KBM-7 (cell line): ENCODE data around the gene PPP2R3B.
"Not testable (repeated sequence)": the region's sequence is repeated elsewhere in the genome, so short reads cannot be mapped to it uniquely, and the experiment has no call there.

Experiments used
- DNase-seq: peaks from one replicate; pipeline ENCODE4 v3.0.0-alpha.2; 2015
- in situ Hi-C: fragments of 300-500 bp; cut with MboI; formaldehyde crosslinking; loops from 2 replicates; pipeline ENCODE4 v1.14.3; 2020; ENCODE audit warnings: low sequenced_read_pairs, low pct_unique_long_range_greater_than_20kb, mixed read lengths

Gene PPP2R3B

DNA sequence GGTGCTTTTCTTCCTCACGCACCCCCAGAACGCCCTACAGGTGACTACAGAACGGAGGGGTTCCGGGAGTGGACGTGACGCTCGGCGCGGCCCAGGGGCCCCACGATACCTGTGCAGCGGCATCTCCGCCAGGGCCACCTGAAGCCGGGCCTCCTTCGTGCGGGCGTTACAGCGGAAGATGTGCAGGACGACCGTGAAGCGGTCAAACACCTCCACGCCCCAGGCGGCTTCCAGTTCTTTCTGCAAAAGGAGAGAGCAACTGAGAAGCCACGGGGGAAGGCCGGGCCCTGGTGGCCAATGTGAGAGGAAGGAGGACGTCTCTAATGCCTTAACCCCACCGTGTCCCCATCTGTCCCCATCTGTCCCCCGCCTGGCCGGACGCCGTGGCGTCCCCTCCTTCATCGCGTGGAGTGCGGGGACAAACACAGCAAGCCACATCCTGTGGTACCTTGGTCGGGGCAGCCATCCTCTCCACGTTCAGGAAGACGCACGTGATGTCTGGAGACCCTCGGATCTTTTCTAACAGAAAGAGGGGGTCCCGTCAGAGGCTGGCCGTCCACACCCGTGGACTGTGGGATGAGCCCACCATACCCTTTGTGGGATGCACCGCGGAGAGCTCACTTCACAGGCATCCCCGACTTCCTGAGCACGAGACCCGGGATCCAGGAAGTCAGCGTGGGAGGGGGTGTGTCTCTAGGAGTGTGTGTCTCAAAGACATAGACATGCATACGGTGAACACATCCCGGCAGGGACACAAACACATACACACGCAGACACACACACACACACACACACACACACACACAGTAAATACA lies 71.7 kb downstream of the PPP2R3B start:
- in situ Hi-C loops = no loop called here
- no peak for DNase-seq

DNA sequence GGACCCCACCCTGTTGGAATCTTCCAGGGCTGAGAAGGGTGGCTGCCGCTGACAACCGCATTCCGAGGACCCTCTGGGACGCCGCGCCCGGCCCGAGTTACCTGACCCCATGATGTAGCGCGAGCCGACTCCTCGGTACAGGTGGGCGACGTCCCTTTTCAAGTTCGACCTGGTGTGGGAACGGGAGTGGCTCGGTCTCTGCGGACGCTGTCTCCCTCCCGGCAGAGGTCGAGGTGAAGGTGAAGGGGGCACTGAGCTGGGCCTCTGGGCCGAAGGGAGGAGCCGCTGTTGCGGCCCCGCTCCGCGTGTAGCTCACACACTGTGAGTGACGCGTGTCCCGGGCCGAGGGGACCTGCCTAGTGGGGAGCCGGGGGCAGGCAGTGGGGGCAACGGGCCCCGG lies 72.7 kb downstream of the PPP2R3B start:
- DNase-seq = no peak
- in situ Hi-C loops = no loop called here

DNA sequence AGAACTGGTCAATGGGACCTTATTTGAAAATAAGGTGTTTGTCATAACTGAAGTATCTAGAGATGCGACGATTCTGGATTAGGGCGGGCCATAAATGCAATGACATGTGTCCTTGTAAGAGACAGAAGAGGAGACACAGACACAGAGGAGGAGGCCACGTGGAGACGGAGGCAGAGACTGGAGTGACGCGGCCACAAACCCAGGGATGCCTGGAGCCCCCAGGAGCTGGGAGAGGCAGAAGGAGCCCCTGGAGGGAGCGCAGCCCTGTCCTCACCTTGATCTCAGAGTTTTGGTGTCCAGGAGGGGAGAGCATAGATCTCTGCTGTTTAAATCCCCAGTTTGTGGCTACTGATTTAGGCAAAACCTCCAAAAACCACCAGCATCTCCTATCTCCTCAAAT lies 73.2 kb downstream of the PPP2R3B start:
- DNase-seq = no peak
- in situ Hi-C loops = no loop called here

DNA sequence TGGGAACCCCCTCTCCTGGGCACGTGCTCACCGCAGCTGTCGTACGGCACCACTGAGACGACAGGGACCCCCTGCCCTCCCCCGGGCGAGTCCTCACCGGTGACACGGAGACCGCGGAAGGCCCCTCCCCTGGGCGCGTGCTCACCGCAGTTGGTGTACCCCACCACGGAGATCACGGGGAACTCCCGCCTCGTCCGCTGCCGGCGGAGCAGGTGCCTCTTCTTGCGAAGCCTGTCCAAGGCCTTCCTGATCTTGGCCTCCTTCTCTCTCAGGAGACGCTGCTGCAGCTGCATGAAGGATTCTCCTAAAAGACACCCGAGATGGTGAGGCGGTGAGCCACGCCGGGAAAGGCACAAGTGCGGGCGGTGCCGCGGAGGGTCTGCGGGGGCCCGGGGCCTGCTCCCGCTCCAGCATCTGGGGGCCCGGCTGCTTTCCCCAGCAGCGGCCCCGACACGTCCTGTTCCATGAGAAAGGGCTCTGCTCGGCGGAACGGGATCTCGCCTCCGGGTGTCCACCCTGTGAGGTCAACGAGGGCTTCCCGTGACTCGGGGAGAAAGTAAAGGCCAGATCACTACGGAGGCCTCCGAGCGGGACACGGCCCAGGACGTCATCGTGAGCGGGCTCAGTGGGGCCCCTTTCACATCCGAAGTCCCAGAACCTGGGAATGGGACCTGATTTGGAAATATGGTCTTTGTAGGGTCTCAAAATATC lies 73.9 kb downstream of the PPP2R3B start:
- in situ Hi-C loops = no loop called here
- no peak for DNase-seq

DNA sequence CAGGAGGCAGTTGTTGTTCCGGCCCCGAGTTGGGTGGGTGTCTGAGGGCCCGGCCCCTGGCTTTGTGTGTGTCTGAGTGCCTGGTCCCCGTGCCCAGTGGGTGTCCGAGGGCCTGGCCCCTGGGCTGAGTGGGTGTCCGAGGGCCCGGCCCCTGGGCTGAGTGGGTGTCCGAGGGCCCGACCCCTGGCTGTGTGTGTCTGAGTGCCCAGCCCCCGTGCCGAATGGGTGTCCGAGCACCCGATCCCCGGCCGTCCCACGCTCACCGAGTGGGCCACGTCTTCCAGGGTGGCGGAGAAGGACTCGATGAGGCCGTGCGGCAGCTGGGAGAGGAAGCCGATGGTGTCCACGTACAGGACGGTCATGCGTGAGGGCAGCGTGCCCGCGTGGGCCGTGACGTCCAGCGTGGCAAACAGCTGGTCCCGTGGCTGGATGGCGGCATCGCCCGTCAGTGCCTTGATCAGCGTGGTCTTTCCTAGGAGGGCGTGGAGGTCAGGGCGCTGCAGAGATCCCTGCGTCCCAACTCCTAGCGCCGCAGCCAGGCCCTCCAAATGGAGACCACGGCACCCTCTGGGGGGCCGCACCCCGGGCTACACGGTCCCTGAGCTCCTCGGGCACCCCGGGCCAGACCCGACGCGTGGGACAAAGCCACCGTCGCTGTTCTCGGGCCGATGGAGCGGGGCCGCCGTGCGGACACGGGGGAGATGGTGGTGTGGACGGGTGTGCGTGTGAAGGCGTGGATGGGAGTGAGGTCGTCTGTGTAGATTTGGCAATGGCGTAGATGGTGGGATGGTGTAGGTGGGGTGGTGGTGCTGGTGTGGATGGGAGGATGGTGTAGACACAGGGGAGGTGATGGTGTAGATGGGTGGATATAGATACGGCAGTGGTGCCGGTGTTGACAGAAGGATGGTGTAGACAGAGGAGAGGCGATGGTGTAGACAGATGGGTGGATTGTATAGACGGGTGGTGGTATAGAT lies 75.3 kb downstream of the PPP2R3B start:
- no peak for DNase-seq
- in situ Hi-C loops = no loop called here

DNA sequence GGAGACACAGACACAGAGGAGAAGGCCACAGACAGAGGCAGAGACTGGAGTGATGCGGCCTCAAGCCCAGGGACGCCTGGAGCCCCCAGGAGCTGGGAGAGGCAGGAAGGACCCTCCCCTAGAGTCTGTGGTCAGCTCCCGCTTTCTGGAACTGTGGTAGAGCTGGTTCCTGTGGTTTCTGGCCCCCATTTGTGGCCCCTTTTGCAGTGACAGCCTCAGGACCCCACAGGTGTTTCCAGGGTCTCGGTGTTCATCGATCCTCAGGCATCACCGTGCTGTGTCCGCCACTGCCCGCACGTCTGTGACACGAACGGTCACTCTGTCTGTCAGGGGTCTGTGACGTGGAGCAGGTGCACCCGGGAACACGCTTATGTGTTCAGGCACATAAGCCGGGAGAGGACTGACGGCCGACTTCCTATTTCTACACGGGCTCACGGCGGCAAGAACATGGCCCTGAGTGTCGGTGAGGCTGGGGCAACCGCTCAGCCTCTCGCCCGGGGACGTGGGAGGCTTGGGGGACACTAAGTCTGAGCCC lies 76.0 kb downstream of the PPP2R3B start:
- DNase-seq = no peak
- in situ Hi-C loops = no loop called here

DNA sequence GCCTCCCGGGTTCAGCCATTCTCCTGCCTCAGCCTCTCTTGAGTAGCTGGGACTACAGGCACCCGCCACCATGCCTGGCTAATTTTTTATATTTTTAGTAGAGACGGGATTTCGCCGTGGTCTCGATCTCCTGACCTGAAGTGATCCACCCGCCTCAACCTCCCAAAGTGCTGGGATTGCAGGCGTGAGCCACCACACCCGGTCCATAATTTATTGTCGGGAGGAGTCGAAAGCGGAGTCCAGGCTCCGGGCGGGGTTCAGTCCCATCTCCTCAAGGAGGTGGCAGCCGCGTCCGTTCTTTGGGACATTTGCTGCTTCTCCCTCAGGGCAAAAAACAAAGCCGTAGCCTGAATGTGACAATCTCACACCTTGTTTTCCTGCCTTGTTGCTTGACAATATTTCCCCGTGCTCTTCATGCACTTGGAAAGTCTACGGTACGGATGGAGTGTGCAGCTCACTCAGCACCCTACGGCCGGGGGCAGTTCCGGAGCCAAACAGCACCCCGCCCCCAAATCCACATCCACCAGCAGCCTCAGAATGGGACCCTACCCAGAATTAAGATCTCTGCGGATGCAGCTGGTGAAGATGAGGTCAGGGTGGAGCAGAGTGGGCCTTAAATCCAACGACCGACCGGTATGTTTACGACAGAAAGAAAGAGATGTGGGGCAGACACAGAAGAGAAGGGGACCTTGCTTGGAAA lies 77.7 kb downstream of the PPP2R3B start:
- in situ Hi-C loops = no loop called here

DNA sequence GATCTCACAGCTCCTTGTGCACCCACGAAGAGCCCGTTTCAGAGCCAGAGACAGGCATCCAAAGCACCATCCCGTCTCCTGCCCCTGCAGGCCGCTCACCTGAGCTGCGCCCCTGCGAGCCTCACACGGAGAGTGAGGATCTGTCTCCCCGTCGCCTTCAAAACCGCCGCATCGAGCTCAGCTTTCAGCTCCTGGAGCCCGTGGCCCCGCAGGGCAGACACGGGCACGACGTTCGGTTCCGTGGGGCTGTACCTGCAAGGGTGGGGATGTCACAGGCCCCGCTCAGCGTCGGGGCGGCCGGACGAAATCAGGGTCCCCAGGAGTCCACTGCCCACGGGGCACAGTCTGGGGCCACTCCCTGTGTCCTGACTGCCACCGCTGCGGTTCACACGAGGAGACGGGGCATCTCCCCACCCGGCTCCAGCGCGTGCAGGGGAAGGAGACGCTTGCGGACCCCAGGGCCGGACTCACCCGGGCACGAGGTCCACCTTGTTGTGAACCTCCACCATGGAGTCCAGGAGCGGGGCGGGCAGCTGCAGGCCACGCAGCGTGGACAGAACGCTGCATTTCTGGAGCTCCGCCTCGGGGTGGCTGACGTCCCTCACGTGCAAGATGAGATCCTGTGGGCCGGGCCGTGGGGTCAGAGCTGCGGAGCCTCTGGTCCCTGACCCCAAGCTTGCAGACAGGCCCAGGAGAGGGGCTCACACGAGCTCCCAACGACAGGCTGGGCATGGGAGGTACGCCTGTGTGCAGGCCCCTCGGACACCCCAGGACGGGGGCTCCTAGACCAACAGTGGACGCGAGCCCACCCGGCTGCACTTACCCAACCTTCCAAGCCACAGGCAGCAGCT lies 79.2 kb downstream of the PPP2R3B start:
- DNase-seq = peak; percentile 14
- in situ Hi-C loops = no loop called here

More for the DNA sequence above, 77.7 kb downstream of the PPP2R3B start:
- peak; percentile 9 for DNase-seq

DNA sequence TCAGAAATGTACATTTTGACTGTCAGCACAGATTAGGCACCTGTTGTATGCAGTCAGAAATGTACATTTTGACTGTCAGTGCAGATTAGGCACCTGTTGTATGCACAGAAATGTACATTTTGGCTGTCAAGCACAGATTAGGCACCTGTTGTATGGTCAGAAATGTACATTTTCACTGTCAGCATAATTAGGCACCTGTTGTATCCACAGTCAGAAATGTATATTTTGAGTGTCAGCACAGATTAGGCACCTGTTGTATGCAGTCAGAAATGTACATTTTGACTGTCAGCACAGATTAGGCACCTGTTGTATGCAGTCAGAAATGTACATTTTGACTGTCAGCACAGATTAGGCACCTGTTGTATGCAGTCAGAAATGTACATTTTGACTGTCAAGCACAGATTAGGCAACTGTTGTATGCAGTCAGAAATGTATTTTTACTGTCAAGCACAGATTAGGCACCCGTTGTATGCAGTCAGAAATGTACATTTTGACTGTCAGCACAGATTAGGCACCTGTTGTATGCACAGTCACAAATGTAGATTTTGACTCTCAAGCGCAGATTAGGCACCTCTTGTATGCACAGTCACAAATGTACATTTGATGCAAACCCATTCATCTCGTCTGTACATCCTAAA lies 80.0 kb downstream of the PPP2R3B start:
- DNase-seq, in situ Hi-C loops: not testable (repeated sequence)

DNA sequence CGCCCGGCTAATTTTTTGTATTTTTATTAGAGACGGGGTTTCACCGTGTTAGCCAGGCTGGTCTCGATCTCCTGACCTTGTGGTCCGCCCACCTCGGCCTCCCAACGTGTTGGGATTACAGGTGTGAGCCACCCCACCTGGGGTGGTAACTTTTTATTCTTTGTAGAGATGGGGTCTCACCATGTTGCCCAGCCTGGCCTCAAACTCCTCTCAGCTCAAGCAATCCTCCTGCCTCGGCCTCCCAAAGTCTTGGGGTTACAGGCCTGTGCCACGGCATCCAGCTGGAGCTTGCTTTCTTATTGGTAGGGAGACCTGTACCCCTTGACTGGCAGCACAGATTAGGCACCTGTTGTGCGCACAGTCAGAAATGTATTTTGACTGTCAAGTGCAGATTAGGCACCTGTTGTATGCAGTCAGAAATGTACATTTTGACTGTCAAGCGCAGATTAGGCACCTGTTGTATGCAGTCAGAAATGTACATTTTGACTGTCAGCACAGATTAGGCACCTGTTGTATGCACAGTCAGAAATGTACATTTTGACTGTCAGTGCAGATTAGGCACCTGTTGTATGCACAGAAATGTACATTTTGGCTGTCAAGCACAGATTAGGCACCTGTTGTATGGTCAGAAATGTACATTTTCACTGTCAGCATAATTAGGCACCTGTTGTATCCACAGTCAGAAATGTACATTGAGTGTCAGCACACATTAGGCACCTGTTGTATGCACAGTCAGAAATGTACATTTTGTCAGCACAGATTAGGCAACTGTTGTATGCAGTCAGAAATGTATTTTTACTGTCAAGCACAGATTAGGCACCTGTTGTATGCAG lies 80.7 kb downstream of the PPP2R3B start:
- in situ Hi-C loops, DNase-seq: not testable (repeated sequence)

DNA sequence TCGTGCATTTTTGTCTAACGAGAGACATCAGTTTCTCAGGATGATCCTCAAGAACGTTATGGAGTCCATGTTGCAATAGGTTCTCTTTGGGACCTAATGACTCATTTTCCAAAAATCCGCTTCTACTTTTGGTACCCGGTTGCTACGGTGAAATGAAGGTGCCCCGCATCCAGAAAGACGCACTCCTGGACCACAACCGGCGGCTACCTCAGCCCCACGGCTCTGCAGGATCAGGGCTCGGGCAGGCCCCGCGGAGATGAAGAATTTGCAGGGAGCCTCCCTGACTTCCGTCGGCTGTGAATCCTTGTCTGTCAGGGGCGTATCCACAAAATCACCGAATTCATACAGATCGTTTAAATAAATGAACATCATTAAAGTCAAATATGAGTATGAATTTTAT lies 83.7 kb downstream of the PPP2R3B start:
- in situ Hi-C loops = no loop called here
- DNase-seq = no peak

DNA sequence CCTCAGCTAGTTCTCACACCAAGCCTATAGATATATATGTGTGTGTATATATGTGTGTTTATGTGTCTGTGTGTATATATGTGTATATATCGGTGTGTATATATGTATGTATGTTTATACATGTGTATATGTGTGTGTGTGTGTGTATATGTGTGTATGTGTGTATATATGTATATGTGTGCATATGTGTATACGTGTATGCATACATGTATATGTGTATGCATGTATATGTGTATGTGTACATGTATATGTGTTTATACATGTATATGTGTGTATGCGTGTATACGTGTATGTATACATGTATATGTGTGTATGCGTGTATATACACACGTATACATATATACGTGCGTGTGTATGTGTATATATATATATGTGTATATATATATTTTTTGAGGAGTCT lies 86.4 kb downstream of the PPP2R3B start:
- in situ Hi-C loops = no loop called here
- no peak for DNase-seq

DNA sequence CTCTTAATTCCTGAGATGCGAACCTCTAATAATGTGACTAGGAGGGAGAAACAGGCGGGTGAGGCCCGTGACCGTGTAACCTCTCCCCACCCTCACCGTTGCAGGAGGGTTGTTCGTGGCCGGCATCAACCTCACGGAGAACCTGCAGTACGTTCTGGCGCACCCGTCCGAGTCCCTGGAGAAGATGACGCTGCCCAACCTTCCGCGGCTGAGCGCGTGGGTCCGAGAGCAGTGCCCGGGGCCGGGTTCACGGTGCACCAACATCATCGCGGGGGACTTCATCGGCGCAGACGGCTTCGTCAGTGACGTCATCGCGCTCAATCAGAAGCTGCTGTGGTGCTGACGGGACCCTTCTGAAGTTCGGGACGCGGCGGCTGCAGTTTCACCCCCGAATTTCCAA lies 87.7 kb downstream of the PPP2R3B start:
- in situ Hi-C loops = no loop called here
- DNase-seq = no peak

DNA sequence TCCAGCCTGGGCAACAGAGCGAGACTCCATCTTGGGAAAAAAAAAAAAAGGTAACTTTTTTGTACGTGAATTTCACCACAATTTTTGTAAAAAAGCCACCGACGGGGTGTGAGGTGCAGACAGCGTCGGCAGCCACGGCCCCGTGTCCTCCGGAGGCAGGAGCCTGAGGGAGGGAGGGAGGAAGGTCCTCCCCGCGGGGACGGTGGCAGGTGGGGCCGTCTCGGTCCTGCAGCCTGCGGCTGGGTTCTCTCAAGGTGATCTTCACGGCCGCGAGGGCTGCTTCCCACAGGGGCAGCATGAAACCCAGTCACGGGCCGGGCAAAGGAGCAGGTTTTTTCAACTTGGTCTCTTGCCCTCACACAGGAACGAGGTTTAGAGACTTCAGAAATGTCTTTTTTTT lies 91.6 kb downstream of the PPP2R3B start:
- DNase-seq = no peak
- in situ Hi-C loops = no loop called here

DNA sequence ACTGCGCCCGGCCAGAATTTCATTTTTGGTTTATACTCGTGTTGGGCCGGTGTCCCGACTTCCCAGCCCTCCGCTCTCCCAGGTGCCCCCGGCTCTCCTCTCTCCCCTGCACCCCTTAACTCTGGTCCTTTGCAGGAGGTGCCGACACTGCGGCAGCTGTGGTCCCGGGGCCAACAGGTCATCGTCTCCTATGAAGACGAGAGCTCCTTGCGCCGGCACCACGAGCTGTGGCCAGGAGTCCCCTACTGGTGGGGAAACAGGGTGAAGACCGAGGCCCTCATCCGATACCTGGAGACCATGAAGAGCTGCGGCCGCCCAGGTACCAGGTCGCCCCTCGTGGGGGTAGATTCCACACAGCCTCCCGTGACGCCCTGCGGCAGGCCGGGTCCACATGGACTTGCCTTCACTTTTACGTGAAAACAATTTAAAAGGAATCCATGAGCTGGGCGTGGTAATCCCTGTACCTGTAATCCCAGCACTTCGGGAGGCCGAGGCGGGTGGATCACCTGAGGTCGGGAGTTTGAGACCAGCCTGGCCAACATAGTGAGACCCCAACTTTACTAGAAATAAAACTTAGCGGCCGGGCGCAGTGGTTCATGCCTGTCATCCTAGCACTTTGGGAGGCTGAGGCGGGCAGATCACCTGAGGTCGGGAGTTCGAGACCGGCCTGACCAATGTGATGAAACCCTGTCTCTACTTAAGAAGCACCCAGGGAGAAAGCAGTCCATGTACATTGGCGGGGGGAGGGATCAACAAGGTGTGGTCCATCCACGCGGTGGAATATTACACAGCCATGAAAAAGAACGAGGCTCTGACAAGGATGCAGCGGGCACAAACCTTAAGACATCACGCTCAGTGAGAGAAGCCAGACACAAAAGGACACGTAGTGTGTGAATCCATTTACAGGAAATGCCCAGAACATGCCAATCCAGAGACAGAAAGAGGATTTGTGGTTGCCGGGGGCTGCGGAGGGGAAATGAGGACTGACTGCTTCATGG lies 93.5 kb downstream of the PPP2R3B start:
- in situ Hi-C loops = no loop called here
- no peak for DNase-seq
